Stimulated activated CD4-positive, alpha-beta T cell treated with anti-CD3 and anti-CD28 coated beads, TNF-alpha, amount 100 ng/mL, for 1 hour (primary cell): ENCODE measurements around the gene TWIST2.

Source experiments
- DNase-seq, 3 donors: peaks; one replicate each; pipeline ENCODE4 v3.0.0-alpha.2; 2020; ENCODE audit warnings: low read depth in 3 of 3, low spot score in 1 of 3

TWIST2 gene

GRCh38 chr2:238855891-238856580 is 8.2 kb downstream of the TWIST2 start:
- DNase-seq, result no peak

- no peak for DNase-seq
Measured at GRCh38 chr2:238856713-238857567, 9.1 kb downstream of the TWIST2 start.

GRCh38 chr2:238857959-238858358 is 10.1 kb downstream of the TWIST2 start:
- DNase-seq, result no peak

GRCh38 chr2:238859636-238860347 is 11.9 kb downstream of the TWIST2 start:
- DNase-seq, result no peak

- no peak for DNase-seq
Measured at GRCh38 chr2:238861013-238861730, 13.3 kb downstream of the TWIST2 start.

- DNase-seq, result no peak
Measured at GRCh38 chr2:238861766-238862315, 14.0 kb downstream of the TWIST2 start.

- DNase-seq, result no peak
Measured at GRCh38 chr2:238862701-238863100, 14.8 kb downstream of the TWIST2 start.

- no peak for DNase-seq
Measured at GRCh38 chr2:238863231-238863630, 15.3 kb downstream of the TWIST2 start.

- no peak for DNase-seq
Measured at GRCh38 chr2:238863749-238864206, 15.9 kb downstream of the TWIST2 start.

- peak in 1 of 3 donors; percentile 5 for DNase-seq
Measured at GRCh38 chr2:238864207-238865014, 16.5 kb downstream of the TWIST2 start.

GRCh38 chr2:238865015-238865719 is 17.3 kb downstream of the TWIST2 start:
- no peak for DNase-seq

- DNase-seq, result no peak
Measured at GRCh38 chr2:238865744-238866355, 18.0 kb downstream of the TWIST2 start.

GRCh38 chr2:238866656-238867277 is 18.9 kb downstream of the TWIST2 start:
- no peak for DNase-seq

GRCh38 chr2:238868067-238868524 is 20.2 kb downstream of the TWIST2 start:
- DNase-seq, result no peak

- no peak for DNase-seq
Measured at GRCh38 chr2:238868616-238869292, 20.9 kb downstream of the TWIST2 start.

- DNase-seq, result no peak
Measured at GRCh38 chr2:238869293-238870124, 21.6 kb downstream of the TWIST2 start.

GRCh38 chr2:238870261-238870660 is 22.4 kb downstream of the TWIST2 start:
- DNase-seq, result no peak
